GM18520 (cell line): Measurements from ENCODE around the gene JMJD1C.

Experiments
- ATAC-seq: cut with Tn5 transposase; IDR thresholded peaks from one replicate; pipeline ENCODE4 v1.9.1; 2021; ENCODE audit not compliant: unreplicated experiment

Gene JMJD1C

GRCh38 chr10:63480237-63480636, 14.5 kb upstream of the JMJD1C start:
- no peak for ATAC-seq

- no peak for ATAC-seq
These were observed 12.8 kb upstream of the JMJD1C start for GRCh38 chr10:63478564-63478963.

GRCh38 chr10:63477927-63478326, 12.2 kb upstream of the JMJD1C start:
- no peak for ATAC-seq

- no peak for ATAC-seq
These were observed 8.7 kb upstream of the JMJD1C start for GRCh38 chr10:63474488-63474887.

- no peak for ATAC-seq
These were observed 5.2 kb upstream of the JMJD1C start for GRCh38 chr10:63470928-63471327.

GRCh38 chr10:63468947-63469346, 3.2 kb upstream of the JMJD1C start:
- ATAC-seq: no peak

- no peak for ATAC-seq
These were observed 2.1 kb upstream of the JMJD1C start for GRCh38 chr10:63467841-63468240.

- ATAC-seq: peak; percentile 11
These were observed 563 bp upstream of the JMJD1C start for GRCh38 chr10:63466144-63466935.

GRCh38 chr10:63464402-63465292, 1.1 kb downstream of the JMJD1C start:
- ATAC-seq: peak; percentile 22

GRCh38 chr10:63462442-63462841, 3.3 kb downstream of the JMJD1C start:
- no peak for ATAC-seq

GRCh38 chr10:63458177-63458576, 7.6 kb downstream of the JMJD1C start:
- ATAC-seq: no peak

GRCh38 chr10:63457594-63457993, 8.2 kb downstream of the JMJD1C start:
- no peak for ATAC-seq

GRCh38 chr10:63456437-63457210, 9.2 kb downstream of the JMJD1C start:
- no peak for ATAC-seq

- no peak for ATAC-seq
These were observed 10.3 kb downstream of the JMJD1C start for GRCh38 chr10:63455507-63455906.

GRCh38 chr10:63454631-63455030, 11.1 kb downstream of the JMJD1C start:
- ATAC-seq: no peak

GRCh38 chr10:63452524-63452923, 13.3 kb downstream of the JMJD1C start:
- no peak for ATAC-seq

- ATAC-seq: no peak
These were observed 18.9 kb downstream of the JMJD1C start for GRCh38 chr10:63446716-63447440.

GRCh38 chr10:63441404-63441803, 24.4 kb downstream of the JMJD1C start:
- ATAC-seq: no peak

GRCh38 chr10:63439607-63440006, 26.2 kb downstream of the JMJD1C start:
- ATAC-seq: no peak
